Articular chondrocyte of knee joint (primary cell): ENCODE data around the gene MGST3. TPM values are rescaled to one million over a fixed set of nuclear protein-coding genes. Genes with fewer than 3 reads are reported as not detected.

ENCODE experiments used
- total RNA-seq: library from RNA; depleted of rRNA; stranded (reverse); fragments of >200 nt; gene quantifications from 2 replicates; pipeline ENCODE4 v1.2.3, GENCODE V29; 2012

MGST3 gene
- 157 and 195 TPM in 2 replicates for total RNA-seq

DNA sequence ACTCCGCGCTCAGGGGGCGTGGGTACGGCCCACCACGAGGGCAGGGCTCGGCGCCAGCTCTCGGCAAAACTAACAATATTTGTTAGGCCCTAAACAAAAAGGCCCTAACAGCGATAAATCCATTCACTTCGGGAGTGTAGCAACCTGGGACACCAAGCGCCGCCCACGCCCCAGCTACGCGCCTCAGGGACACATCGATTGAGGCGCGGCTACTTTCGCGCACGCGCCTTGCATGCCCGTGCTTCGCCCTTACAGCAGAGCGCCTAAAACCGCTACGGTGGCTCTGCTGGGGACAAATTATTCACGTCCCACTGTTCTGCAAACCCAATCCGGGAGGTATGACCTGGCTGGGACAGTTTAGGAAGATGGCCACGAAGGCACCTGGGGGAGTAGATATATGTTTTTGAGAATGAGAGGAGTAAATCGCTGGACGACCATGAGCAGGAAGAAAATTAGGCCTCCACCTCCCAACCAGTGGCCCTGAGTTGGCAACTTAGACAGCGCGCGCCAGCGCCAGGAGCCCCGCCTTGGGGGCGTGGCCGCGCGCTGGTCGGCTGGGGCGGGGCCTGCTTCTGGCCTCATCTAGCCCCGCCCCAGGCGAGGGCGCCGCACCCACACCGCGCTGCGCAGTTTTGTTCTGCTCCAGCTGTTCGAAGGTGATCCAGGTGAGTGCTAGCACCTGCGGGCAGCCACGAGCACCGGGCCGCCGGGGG is at the start of gene MGST3:
Gene MGST3, plus strand, starts transcription at position 606 of the 713 bp plus-strand sequence. CDS start 18,614 bp downstream, outside the sequence.

DNA sequence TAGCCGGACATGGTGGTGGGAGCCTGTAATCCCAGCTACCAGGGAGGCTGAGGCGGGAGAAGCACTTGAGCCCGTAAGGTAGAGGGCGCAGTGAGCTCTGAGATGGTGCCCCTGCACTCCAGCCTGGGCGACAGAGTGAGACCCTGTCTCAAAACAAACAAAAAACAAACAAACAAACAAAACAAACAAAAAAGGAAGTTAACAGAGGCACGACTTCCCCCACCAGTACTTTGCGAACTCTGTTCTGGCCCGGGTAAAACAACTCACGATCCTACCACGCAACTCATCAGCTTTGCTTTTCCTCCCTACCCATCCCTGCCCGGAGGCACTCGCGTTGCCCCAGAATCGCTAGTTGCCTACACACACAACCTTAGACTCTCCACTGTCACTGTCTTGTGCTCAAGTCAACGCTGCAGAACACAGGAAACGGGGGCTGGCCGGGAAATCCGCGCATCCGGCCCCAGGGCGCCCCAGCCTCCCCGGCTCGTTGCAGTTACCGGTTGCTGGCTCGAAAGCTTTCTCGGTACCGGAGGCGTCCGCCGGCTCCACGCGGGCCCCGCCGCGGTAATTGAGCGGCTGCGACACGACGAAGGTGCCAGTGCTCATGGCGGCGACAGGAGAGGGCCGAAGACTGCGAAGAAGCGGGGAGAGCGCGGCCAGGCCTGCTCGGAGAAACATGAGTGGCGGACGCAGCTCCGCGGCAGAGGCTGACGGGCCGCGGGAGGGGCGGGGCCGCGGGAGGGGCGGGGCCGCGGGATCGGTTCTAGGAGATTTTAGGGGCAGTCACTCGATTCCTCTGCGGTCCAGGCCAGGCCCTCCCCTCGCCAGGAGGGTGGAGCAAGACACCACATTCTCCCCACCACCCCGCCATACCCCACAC is 67.1 kb downstream of the MGST3 start, which contains the start of gene ALDH9A1:
Gene ALDH9A1, minus strand, starts transcription at position 682 of the 880 bp plus-strand sequence. Its CDS starts 4 bp downstream, at position 678.

Other genes with a start within 250 kb of the MGST3 start
- not detected in 2 replicates for gene RXRG, start 186.1 kb upstream of the MGST3 start, total RNA-seq
- not detected in 2 replicates for gene LRRC52, start 87.2 kb upstream of the MGST3 start, total RNA-seq
- gene ALDH9A1, start 67.3 kb downstream of the MGST3 start, total RNA-seq, result 106 and 119 TPM in 2 replicates
- 115 and 119 TPM in 2 replicates for gene TMCO1, start 137.6 kb downstream of the MGST3 start, total RNA-seq
- 35.3 and 44.4 TPM in 2 replicates for gene UCK2, start 196.4 kb downstream of the MGST3 start, total RNA-seq